ENCODE measurements around the gene PLPP4.

DNA sequence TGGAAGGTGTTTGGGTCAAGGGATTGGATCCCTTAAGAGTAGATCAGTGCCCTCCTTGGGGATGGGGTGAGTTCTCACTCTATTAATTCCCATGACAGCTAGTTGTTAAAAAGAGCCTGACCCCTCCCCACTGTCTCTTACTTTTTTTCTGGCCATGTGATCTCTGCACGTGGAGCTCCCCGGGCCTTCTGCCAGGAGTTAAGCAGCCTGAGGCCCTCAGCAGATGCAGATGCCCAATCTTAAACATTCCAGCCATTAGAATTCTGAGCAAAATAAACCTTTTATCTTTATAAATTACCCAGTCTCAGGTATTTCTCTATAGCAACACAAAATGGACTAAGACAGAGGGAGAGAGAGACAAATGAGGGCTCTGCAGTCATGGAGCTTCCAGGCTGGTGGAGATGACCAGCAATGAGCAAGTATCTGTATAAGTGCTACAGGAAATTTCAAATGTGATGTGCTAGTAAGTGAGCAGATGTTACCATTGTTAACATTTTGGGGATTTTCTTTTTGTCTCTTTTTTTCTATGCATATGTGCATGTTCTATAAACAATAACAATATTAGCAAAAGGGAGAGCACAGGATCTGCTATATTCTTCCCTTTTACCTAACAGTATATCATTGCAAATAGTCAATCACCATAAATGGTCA is 26.7 kb downstream of the PLPP4 start:
- TF ChIP-seq RAD21 (conservative IDR thresholded peaks at IDR 0.05): no peak
- TF ChIP-seq, protein P1, sequence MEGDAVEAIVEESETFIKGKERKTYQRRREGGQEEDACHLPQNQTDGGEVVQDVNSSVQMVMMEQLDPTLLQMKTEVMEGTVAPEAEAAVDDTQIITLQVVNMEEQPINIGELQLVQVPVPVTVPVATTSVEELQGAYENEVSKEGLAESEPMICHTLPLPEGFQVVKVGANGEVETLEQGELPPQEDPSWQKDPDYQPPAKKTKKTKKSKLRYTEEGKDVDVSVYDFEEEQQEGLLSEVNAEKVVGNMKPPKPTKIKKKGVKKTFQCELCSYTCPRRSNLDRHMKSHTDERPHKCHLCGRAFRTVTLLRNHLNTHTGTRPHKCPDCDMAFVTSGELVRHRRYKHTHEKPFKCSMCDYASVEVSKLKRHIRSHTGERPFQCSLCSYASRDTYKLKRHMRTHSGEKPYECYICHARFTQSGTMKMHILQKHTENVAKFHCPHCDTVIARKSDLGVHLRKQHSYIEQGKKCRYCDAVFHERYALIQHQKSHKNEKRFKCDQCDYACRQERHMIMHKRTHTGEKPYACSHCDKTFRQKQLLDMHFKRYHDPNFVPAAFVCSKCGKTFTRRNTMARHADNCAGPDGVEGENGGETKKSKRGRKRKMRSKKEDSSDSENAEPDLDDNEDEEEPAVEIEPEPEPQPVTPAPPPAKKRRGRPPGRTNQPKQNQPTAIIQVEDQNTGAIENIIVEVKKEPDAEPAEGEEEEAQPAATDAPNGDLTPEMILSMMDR (IDR thresholded peaks at IDR 0.05; ENCODE audit: poor library complexity, severe bottlenecking): no peak
- no peak for TF ChIP-seq POLR2AphosphoS5 (IDR thresholded peaks at IDR 0.05)
- TF ChIP-seq, protein P2, sequence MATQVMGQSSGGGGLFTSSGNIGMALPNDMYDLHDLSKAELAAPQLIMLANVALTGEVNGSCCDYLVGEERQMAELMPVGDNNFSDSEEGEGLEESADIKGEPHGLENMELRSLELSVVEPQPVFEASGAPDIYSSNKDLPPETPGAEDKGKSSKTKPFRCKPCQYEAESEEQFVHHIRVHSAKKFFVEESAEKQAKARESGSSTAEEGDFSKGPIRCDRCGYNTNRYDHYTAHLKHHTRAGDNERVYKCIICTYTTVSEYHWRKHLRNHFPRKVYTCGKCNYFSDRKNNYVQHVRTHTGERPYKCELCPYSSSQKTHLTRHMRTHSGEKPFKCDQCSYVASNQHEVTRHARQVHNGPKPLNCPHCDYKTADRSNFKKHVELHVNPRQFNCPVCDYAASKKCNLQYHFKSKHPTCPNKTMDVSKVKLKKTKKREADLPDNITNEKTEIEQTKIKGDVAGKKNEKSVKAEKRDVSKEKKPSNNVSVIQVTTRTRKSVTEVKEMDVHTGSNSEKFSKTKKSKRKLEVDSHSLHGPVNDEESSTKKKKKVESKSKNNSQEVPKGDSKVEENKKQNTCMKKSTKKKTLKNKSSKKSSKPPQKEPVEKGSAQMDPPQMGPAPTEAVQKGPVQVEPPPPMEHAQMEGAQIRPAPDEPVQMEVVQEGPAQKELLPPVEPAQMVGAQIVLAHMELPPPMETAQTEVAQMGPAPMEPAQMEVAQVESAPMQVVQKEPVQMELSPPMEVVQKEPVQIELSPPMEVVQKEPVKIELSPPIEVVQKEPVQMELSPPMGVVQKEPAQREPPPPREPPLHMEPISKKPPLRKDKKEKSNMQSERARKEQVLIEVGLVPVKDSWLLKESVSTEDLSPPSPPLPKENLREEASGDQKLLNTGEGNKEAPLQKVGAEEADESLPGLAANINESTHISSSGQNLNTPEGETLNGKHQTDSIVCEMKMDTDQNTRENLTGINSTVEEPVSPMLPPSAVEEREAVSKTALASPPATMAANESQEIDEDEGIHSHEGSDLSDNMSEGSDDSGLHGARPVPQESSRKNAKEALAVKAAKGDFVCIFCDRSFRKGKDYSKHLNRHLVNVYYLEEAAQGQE (IDR thresholded peaks at IDR 0.05; ENCODE audit: borderline replicate concordance): no peak
- no peak for TF ChIP-seq SMC3 (conservative IDR thresholded peaks at IDR 0.05; ENCODE audit: poor library complexity)
- TF ChIP-seq EP300 (conservative IDR thresholded peaks at IDR 0.05; ENCODE audit: poor library complexity, severe bottlenecking): no peak
- no peak for TF ChIP-seq EZH2 (IDR thresholded peaks at IDR 0.05; ENCODE audit: borderline replicate concordance, insufficient read depth, low read length, poor library complexity, severe bottlenecking)

Measured in neural cell (in vitro differentiated cells).